ENCODE data around the gene PRDM4. TPM values are rescaled to one million over a fixed set of nuclear protein-coding genes. Genes with fewer than 3 reads are reported as not detected.

PRDM4 gene
- total and polyA plus RNA-seq, 2 of the 4 experiments (the other 2 are of a cell fraction) = 20.1 to 26.7 TPM

- ATAC-seq (ENCODE audit: low read depth) (peak; percentile 82), DNase-seq (peak; percentile 81)
- no peak overlapping the region for H3K4ac ChIP-seq (ENCODE audit: low read depth, low read length)
- intact Hi-C loops (cut with micrococcal nuclease) = loop anchor here (5.0 kb wide), 1 partner anchor 46 kb away; no protein-coding TSS in a partner anchor
- no peak overlapping the region for H3K18ac ChIP-seq (ENCODE audit: low read depth, low read length)
- POLR2A ChIA-PET (ENCODE audit: unreplicated experiment) = no interaction called here
- H3K27me3 ChIP-seq (ENCODE audit: control insufficient read depth, insufficient read depth, low read length) = no peaks in the 10 kb centered on the region
- TF ChIP-seq CTCF (conservative IDR thresholded peaks at IDR 0.05; ENCODE audit: low read depth, low read length) (no peak), CHD1 (IDR thresholded peaks at IDR 0.05; ENCODE audit: low read depth, low read length) (no peak), SMC3 (IDR thresholded peaks at IDR 0.05; ENCODE audit: low read depth, low read length) (no peak), MAFK (IDR thresholded peaks at IDR 0.05; ENCODE audit: low read depth, low read length) (no peak), NFE2L2 (IDR thresholded peaks at IDR 0.05; ENCODE audit: low read depth, low read length) (no peak), RFX5 (IDR thresholded peaks at IDR 0.05; ENCODE audit: low read depth, low read length) (no peak), RAD21 (IDR thresholded peaks at IDR 0.05; ENCODE audit: low read length) (no peak), FOS (IDR thresholded peaks at IDR 0.05; ENCODE audit: low read depth, low read length) (no peak), RCOR1 (IDR thresholded peaks at IDR 0.05; ENCODE audit: insufficient replicate concordance, low read length) (no peak), BHLHE40 (IDR thresholded peaks at IDR 0.05; ENCODE audit: low read depth, low read length) (no peak), CEBPB (IDR thresholded peaks at IDR 0.05; ENCODE audit: low read depth, low read length) (no peak), MAZ (IDR thresholded peaks at IDR 0.05; ENCODE audit: borderline replicate concordance, low read depth, low read length) (no peak), ELK1 (IDR thresholded peaks at IDR 0.05; ENCODE audit: borderline replicate concordance, low read depth, low read length) (no peak), USF2 (IDR thresholded peaks at IDR 0.05; ENCODE audit: low read depth, low read length) (no peak), POLR2A (IDR thresholded peaks at IDR 0.05; ENCODE audit: low read depth, low read length) (no peak), MXI1 (IDR thresholded peaks at IDR 0.05; ENCODE audit: borderline replicate concordance, low read depth, low read length) (no peak)
- no peak overlapping the region for H2AFZ ChIP-seq (replicated peaks; ENCODE audit: low read length, poor library complexity)
- H4K8ac ChIP-seq (ENCODE audit: low read depth in 2 of 2, low read length in 2 of 2) = no peak overlapping the region
- no CpG with 5 or more reads among the region's 6 CpGs for WGBS, 2 experiments (ENCODE audit: extremely low coverage in 2 of 2, insufficient read length in 1 of 2)
- H3K4me1 ChIP-seq (ENCODE audit: control insufficient read depth, insufficient read depth, low read length) = peaks cover 11% of the 10 kb centered on the region
- CTCF ChIA-PET = no interaction called here
- no peak overlapping the region for H4K5ac ChIP-seq (ENCODE audit: low read depth, low read length)
- no peak overlapping the region for H3K14ac ChIP-seq (replicated peaks; ENCODE audit: low read depth, low read length)
- H4K91ac ChIP-seq (ENCODE audit: insufficient read depth, low read depth, low read length) = no peak overlapping the region
- dilution Hi-C loops (cut with HindIII; ENCODE audit: low sequenced_read_pairs, unreplicated experiment) = no loop called here
- peak overlapping the region; percentile 92; the same call in 1 of the 2 replicates for H3K4me2 ChIP-seq (ENCODE audit: low read depth, low read length)
- no peak overlapping the region for H3K4me3 ChIP-seq (ENCODE audit: insufficient read depth, low read depth, low read length)
- no peak overlapping the region for H3K9ac ChIP-seq (ENCODE audit: low read depth, low read length)
- in situ Hi-C loops (cut with MboI; ENCODE audit: low sequenced_read_pairs) = no loop called here
- 0 out of 3 replicates have a peak overlapping the region, but pooled peaks have one; percentile 58 for H2BK15ac ChIP-seq (ENCODE audit: low read depth, low read length)
- no peak overlapping the region for H2BK120ac ChIP-seq (ENCODE audit: low read depth, low read length)
- peaks cover 16% of the 10 kb centered on the region for H3K9me1 ChIP-seq (ENCODE audit: insufficient read depth, low read length)
- no peak overlapping the region for H2AK9ac ChIP-seq (replicated peaks; ENCODE audit: low read depth, low read length, poor library complexity)
- no peak overlapping the region for H3K56ac ChIP-seq (ENCODE audit: extremely low read depth, insufficient read depth, low read length)
- H3K79me1 ChIP-seq (ENCODE audit: low read depth in 1 of 2, low read length in 2 of 2) = peaks cover 40 to 53% of the 10 kb centered on the region in 2 experiments
- BruUV-seq (replicated peaks) = no TSS peak
- H3K23ac ChIP-seq (ENCODE audit: low read depth, low read length) = peak overlapping the region; percentile 13; the same call in 1 of the 2 replicates
- H2BK5ac ChIP-seq (ENCODE audit: low read depth, low read length, poor library complexity, severe bottlenecking) = peak overlapping the region; percentile 82
- no peak overlapping the region for H2BK20ac ChIP-seq (ENCODE audit: low read depth, low read length)
- H4K20me1 ChIP-seq (ENCODE audit: insufficient read depth, low read length) = peaks cover 33% of the 10 kb centered on the region
- H2AK5ac ChIP-seq (ENCODE audit: low read depth, low read length) = no peak overlapping the region
- H3K36me3 ChIP-seq (ENCODE audit: control insufficient read depth, insufficient read depth, low read length) = peaks cover 34% of the 10 kb centered on the region
- no peaks in the 10 kb centered on the region for H3K9me3 ChIP-seq (ENCODE audit: control insufficient read depth, insufficient read depth, low read length)
- H3K27ac ChIP-seq (ENCODE audit: insufficient read depth, low read length) = no peak overlapping the region
These were observed 12.5 kb downstream of the PRDM4 start for GRCh38 chr12:107748472-107748871.
